SK-N-SH (cell line): ENCODE data around the gene PTPN9. TPM values are rescaled to one million over a fixed set of nuclear protein-coding genes. Genes with fewer than 3 reads are reported as not detected.

Source experiments
- CTCF ChIA-PET: fragments of 300-600, 350-600 bp; formaldehyde crosslinking; extraction: SDS; loops from one replicate; lab custom pipeline; 2021; lab: Yijun Ruan, JAX
- POLR2A ChIA-PET: fragments of 350-600 bp; sonication (Branson Sonifier 250); formaldehyde crosslinking; extraction: SDS; loops from one replicate; lab custom pipeline; 2020; ENCODE audit warnings: antibody characterized with exemption, inconsistent platforms; lab: Yijun Ruan, JAX
- DNase-seq: peaks from one replicate; pipeline ENCODE4 v3.0.0; 2012
- H2AFZ ChIP-seq: fragments of 200-600 bp; sonication (generic); 2 replicates; pipeline ENCODE4 v1.8.1; 2016; ENCODE audit warnings: antibody characterized with exemption, mild to moderate bottlenecking, low read depth
- H3F3A ChIP-seq: fragments of 200-600 bp; sonication (generic); replicated peaks from 2 replicates; pipeline ENCODE3; 2016; ENCODE audit warnings: antibody characterized with exemption, mild to moderate bottlenecking; ENCODE audit not compliant: insufficient read depth
- H3K27ac ChIP-seq, 2 experiments: fragments of 200-500 bp in 1 of 2; fragments of 200-600 bp in 1 of 2; sonication (Bioruptor generic) in 1 of 2; sonication (generic), shearing (Covaris generic) in 1 of 2; 2 replicates each; pipeline versions ENCODE4 v1.5.1 to v1.6.1; 2014 to 2016; ENCODE audit warnings: low read depth in 2 of 2, inconsistent platforms in 1 of 2, low read length in 1 of 2, mild to moderate bottlenecking in 1 of 2, mixed read lengths in 1 of 2
- H3K27me3 ChIP-seq: fragments of 200-600 bp; sonication (generic), shearing (Covaris generic); 2 replicates; pipeline ENCODE4 v1.6.1; 2016; ENCODE audit warnings: mixed run types; ENCODE audit not compliant: insufficient read depth
- H3K36me3 ChIP-seq, 2 experiments: fragments of 200-500 bp in 1 of 2; fragments of 200-600 bp in 1 of 2; sonication (Bioruptor generic) in 1 of 2; sonication (generic) in 1 of 2; replicated peaks in 1 of 2; 2 replicates each; pipeline versions ENCODE3 to v1.5.1; 2014 to 2016; ENCODE audit warnings: low read length in 1 of 2, mild to moderate bottlenecking in 1 of 2; ENCODE audit not compliant: insufficient read depth in 2 of 2, control insufficient read depth in 1 of 2
- H3K4me1 ChIP-seq, 2 experiments: fragments of 200-500 bp in 1 of 2; fragments of 200-600 bp in 1 of 2; sonication (Bioruptor generic) in 1 of 2; sonication (generic), shearing (Covaris generic) in 1 of 2; 2 replicates each; pipeline versions ENCODE4 v1.5.1 to v1.6.1; 2014 to 2016; ENCODE audit warnings: low read depth in 1 of 2, low read length in 1 of 2, mixed run types in 1 of 2; ENCODE audit not compliant: insufficient read depth in 2 of 2, control insufficient read depth in 1 of 2
- H3K4me2 ChIP-seq: fragments of 200-600 bp; sonication (generic), shearing (Covaris generic); 2 replicates; pipeline ENCODE4 v1.6.1; 2017; ENCODE audit warnings: mixed run types
- H3K4me3 ChIP-seq, 2 experiments: fragments of 200-500 bp in 1 of 2; fragments of 200-600 bp in 1 of 2; sonication (Bioruptor generic) in 1 of 2; sonication (generic), shearing (Covaris generic) in 1 of 2; 2 replicates each; pipeline versions ENCODE4 v1.5.1 to v1.8.1; 2014 to 2016; ENCODE audit warnings: low read depth in 2 of 2, inconsistent platforms in 1 of 2, low read length in 1 of 2, mild to moderate bottlenecking in 1 of 2, mixed read lengths in 1 of 2, moderate library complexity in 1 of 2
- H3K79me2 ChIP-seq: fragments of 200-600 bp; sonication (generic); 2 replicates; pipeline ENCODE4 v1.8.1; 2017; ENCODE audit warnings: mild to moderate bottlenecking; ENCODE audit not compliant: insufficient read depth
- H3K9ac ChIP-seq: fragments of 200-600 bp; sonication (generic); 2 replicates; pipeline ENCODE4 v1.6.1; 2017; ENCODE audit warnings: mixed run types
- H3K9me2 ChIP-seq: fragments of 200-600 bp; sonication (generic); 2 replicates; pipeline ENCODE4 v1.6.1; 2017; ENCODE audit warnings: mixed run types
- H3K9me3 ChIP-seq: fragments of 200-600 bp; sonication (generic); 2 replicates; pipeline ENCODE4 v1.6.1; 2017; ENCODE audit warnings: mixed run types, mild to moderate bottlenecking, moderate library complexity
- H4K20me1 ChIP-seq: fragments of 200-600 bp; sonication (generic); 2 replicates; pipeline ENCODE4 v1.6.1; 2017; ENCODE audit warnings: mild to moderate bottlenecking, mixed run types; ENCODE audit not compliant: insufficient read depth
- ELF1 ChIP-seq: IDR thresholded peaks from 2 replicates; pipeline ENCODE4 v1.4.0; 2012
- EP300 ChIP-seq, 2 experiments: IDR thresholded peaks; 2 replicates each; pipeline versions ENCODE4 v1.4.0 to v1.6.1; 2012; ENCODE audit warnings: borderline replicate concordance in 1 of 2, low read depth in 1 of 2, low read length in 1 of 2
- FOXJ3 ChIP-seq: sonication (generic); formaldehyde crosslinking; IDR thresholded peaks from 2 replicates; pipeline ENCODE4 v1.5.1; 2020; ENCODE audit warnings: mild to moderate bottlenecking, missing genetic modification reagents
- GATA2 ChIP-seq: sonication (generic); formaldehyde crosslinking; IDR thresholded peaks from 2 replicates; pipeline ENCODE4 v1.5.0; 2020; ENCODE audit warnings: mild to moderate bottlenecking, missing genetic modification reagents
- JUND ChIP-seq: IDR thresholded peaks from 2 replicates; pipeline ENCODE4 v1.4.0; 2012
- NRF1 ChIP-seq: IDR thresholded peaks from 2 replicates; pipeline ENCODE4 v1.6.1; 2012; ENCODE audit warnings: low read depth, mild to moderate bottlenecking, low read length
- RAD21 ChIP-seq: IDR thresholded peaks from 2 replicates; pipeline ENCODE4 v1.6.1; 2012; ENCODE audit warnings: mild to moderate bottlenecking, low read length
- RCOR1 ChIP-seq: fragments of 150-350 bp; IDR thresholded peaks from 2 replicates; pipeline ENCODE4 v1.6.1; 2017; ENCODE audit warnings: antibody characterized with exemption, low read length
- RFX5 ChIP-seq: IDR thresholded peaks from 2 replicates; pipeline ENCODE4 v1.6.1; 2012; ENCODE audit warnings: mild to moderate bottlenecking, improper control_type of control experiment, low read length
- SMC3 ChIP-seq: IDR thresholded peaks from 2 replicates; pipeline ENCODE4 v1.6.1; 2012; ENCODE audit warnings: low read depth, low read length, improper control_type of control experiment
- TAF1 ChIP-seq: IDR thresholded peaks from 2 replicates; pipeline ENCODE4 v1.6.1; 2012; ENCODE audit warnings: low read depth, mild to moderate bottlenecking, low read length, moderate library complexity, borderline replicate concordance
- TCF12 ChIP-seq: IDR thresholded peaks from 2 replicates; pipeline ENCODE4 v1.4.0; 2012
- TEAD4 ChIP-seq: IDR thresholded peaks from 2 replicates; pipeline ENCODE4 v1.4.0; 2012; ENCODE audit warnings: mild to moderate bottlenecking, borderline replicate concordance; ENCODE audit not compliant: insufficient read depth
- WGBS: methylation state at CpG from one replicate; pipeline ENCODE4 v1.1.6; 2017; ENCODE audit warnings: low lambda C conversion rate; 5-methylcytosine and 5-hydroxymethylcytosine counted together
- polyA plus RNA-seq, 3 experiments: library from polyadenylated mRNA; depleted of rRNA; stranded (reverse); fragments of >200 nt; gene quantifications; 2 replicates each; pipeline ENCODE4 v1.2.3, GENCODE V29; 2012
- TF ChIP-seq, protein P1 (sequence below): IDR thresholded peaks from 2 replicates; pipeline ENCODE4 v1.4.0; 2012; ENCODE audit warnings: low read depth
- TF ChIP-seq, protein P2 (sequence below): fragments of 200-600 bp; sonication (generic); IDR thresholded peaks from 2 replicates; pipeline ENCODE4 v1.6.1; 2017; ENCODE audit warnings: antibody characterized with exemption, mild to moderate bottlenecking, moderate library complexity

The PTPN9 gene
- polyA plus RNA-seq, 1 of the 3 experiments (the other 2 are of a cell fraction), result 25.9 TPM

GRCh38 chr15:75523011-75523410 lies 56.1 kb downstream of the PTPN9 start:
- H4K20me1 ChIP-seq, result peaks cover 2% of the 10 kb centered on the region; the same call in 1 of the 2 replicates
- H3K9me3 ChIP-seq, result no peaks in the 10 kb centered on the region
- H3K4me2 ChIP-seq, result no peak overlapping the region
- 97% methylated on average over 2 of the region's 2 CpGs for WGBS
- H3K79me2 ChIP-seq, result peaks cover 39% of the 10 kb centered on the region
- no peak for DNase-seq
- H3F3A ChIP-seq, result peaks cover 4% of the 10 kb centered on the region
- H3K4me3 ChIP-seq, result no peak overlapping the region
- no peaks in the 10 kb centered on the region for H3K27me3 ChIP-seq
- H3K27ac ChIP-seq, result no peak overlapping the region
- CTCF ChIA-PET, result interaction anchor here (2.1 to 2.5 kb wide), 2 partner anchors 10 to 15 kb away, joined by 9 to 13 read pairs; no protein-coding TSS in a partner anchor
- H2AFZ ChIP-seq, result no peak overlapping the region
- no peak overlapping the region for H3K9ac ChIP-seq
- peaks cover 18 to 49% of the 10 kb centered on the region in 2 experiments for H3K36me3 ChIP-seq
- POLR2A ChIA-PET, result no interaction called here
- H3K4me1 ChIP-seq, result no peaks in the 10 kb centered on the region
- TF ChIP-seq TAF1 (no peak), ELF1 (no peak), NRF1 (no peak), GATA2 (CRISPR knock-in tag) (no peak), FOXJ3 (CRISPR knock-in tag) (no peak), JUND (no peak)
- H3K9me2 ChIP-seq, result no peaks in the 10 kb centered on the region

DNA sequence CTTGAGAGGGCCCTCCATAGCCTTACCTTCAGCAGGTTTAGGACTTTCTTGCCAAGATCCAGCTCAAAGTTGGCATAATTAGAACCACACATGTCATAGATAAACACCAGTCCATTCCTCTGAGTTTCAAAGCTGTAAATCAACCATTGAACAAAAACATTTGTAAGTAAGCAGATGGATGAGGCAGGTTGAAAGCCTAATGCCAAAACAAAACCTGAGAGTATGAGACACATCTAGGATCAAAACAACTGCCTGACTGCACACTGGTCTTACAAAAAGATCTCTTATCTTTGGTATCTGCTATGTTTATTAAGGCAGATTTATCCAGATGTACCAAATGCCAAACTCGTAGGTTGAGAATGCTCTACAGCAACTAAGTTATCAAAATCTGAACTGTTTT lies 61.9 kb downstream of the PTPN9 start:
- Histone ChIP-seq H3K27ac (peak overlapping the region in 1 of 2 experiments; percentile 40; a peak in 1 of 4 replicates), H3K9me3 (no peaks in the 10 kb centered on the region), H3K9me2 (no peaks in the 10 kb centered on the region), H3K9ac (no peak overlapping the region), H3K4me1 (no peaks in the 10 kb centered on the region), H3K4me2 (no peak overlapping the region), H2AFZ (no peak overlapping the region), H3K79me2 (peaks cover 13% of the 10 kb centered on the region), H3K36me3 (peaks cover 12 to 75% of the 10 kb centered on the region in 2 experiments), H3K27me3 (no peaks in the 10 kb centered on the region), H4K20me1 (no peaks in the 10 kb centered on the region), H3K4me3 (no peak overlapping the region), H3F3A (peaks cover 16% of the 10 kb centered on the region)
- TF ChIP-seq TAF1 (no peak), TCF12 (0 out of 2 replicates have a peak, but pooled peaks have one; percentile 11)
- no peak for DNase-seq
- ChIA-PET POLR2A (no interaction called here), CTCF (interaction anchor here (1.1 kb wide), 1 partner anchor 16 kb away, joined by 3 read pairs; no protein-coding TSS in a partner anchor)
- 50% methylated on average over 1 of the region's 1 CpG for WGBS

DNA sequence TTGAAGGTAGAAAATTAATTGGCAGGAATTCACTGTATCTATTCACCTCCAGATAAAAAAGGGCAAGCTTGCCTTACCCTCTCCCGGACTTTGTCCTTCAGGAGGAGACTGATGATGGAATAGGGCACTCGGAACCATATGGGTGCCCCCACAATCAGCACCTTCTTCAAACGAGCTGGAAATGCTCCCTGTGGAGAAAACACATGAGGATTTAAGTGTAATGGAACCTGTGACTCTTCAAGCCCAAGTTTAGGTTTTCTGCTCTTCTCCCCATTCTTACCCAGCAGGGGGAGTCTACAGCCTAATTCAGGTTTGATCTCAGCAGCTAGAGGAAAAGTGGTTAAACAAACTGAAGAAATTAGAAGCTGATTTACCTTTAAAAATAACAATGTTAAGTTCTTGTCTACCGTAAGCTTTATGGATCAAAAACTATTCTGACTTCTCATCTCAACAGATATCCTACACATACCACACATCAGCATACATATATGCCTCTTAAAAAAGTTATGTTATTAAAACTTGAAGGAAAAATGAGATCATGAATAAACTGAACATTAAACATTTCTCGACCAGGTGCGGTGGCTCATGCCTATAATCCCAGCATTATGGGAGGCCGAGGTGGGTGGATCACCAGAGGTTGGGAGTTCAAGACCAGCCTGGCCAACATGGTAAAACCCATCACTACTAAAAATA lies 70.1 kb downstream of the PTPN9 start:
- H3K9ac ChIP-seq, result no peak overlapping the region
- no peaks in the 10 kb centered on the region for H3F3A ChIP-seq
- H3K9me2 ChIP-seq, result no peaks in the 10 kb centered on the region
- no peaks in the 10 kb centered on the region for H3K9me3 ChIP-seq
- DNase-seq, result peak; percentile 40
- ChIA-PET CTCF (interaction anchor here (0.6 to 1.9 kb wide), 17 partner anchors 9 to 175 kb away, joined by 3 to 9 read pairs (median 4); partner anchors contain the start of genes IMP3, PTPN9 and SNUPN), POLR2A (interaction anchor here (0.7 kb wide), 1 partner anchor 131 kb away, joined by 4 read pairs; the partner anchor contains the start of gene IMP3)
- 0 out of 2 replicates have a peak, but pooled peaks cover 4% of the 10 kb centered on the region for H3K79me2 ChIP-seq
- no peaks in the 10 kb centered on the region for H3K27me3 ChIP-seq
- WGBS, result 78% methylated on average over 7 of the region's 7 CpGs
- peak; percentile 57 for TF ChIP-seq RAD21
- TF ChIP-seq, protein P1, sequence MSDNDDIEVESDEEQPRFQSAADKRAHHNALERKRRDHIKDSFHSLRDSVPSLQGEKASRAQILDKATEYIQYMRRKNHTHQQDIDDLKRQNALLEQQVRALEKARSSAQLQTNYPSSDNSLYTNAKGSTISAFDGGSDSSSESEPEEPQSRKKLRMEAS, result no peak
- TF ChIP-seq RCOR1, result no peak
- TF ChIP-seq RFX5, result no peak
- TF ChIP-seq FOXJ3 (CRISPR knock-in tag), result no peak
- TF ChIP-seq TEAD4, result no peak
- no peak for TF ChIP-seq EP300 (IDR thresholded peaks at IDR 0.05; ENCODE audit: borderline replicate concordance in 1 of 2, low read depth in 1 of 2, low read length in 1 of 2)
- TF ChIP-seq SMC3, result peak; percentile 60
- TF ChIP-seq, protein P2, sequence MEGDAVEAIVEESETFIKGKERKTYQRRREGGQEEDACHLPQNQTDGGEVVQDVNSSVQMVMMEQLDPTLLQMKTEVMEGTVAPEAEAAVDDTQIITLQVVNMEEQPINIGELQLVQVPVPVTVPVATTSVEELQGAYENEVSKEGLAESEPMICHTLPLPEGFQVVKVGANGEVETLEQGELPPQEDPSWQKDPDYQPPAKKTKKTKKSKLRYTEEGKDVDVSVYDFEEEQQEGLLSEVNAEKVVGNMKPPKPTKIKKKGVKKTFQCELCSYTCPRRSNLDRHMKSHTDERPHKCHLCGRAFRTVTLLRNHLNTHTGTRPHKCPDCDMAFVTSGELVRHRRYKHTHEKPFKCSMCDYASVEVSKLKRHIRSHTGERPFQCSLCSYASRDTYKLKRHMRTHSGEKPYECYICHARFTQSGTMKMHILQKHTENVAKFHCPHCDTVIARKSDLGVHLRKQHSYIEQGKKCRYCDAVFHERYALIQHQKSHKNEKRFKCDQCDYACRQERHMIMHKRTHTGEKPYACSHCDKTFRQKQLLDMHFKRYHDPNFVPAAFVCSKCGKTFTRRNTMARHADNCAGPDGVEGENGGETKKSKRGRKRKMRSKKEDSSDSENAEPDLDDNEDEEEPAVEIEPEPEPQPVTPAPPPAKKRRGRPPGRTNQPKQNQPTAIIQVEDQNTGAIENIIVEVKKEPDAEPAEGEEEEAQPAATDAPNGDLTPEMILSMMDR, result peak; percentile 65
- H4K20me1 ChIP-seq, result no peaks in the 10 kb centered on the region
- H3K27ac ChIP-seq, result no peak overlapping the region
- H3K4me1 ChIP-seq, result no peaks in the 10 kb centered on the region
- peaks cover 29 to 57% of the 10 kb centered on the region in 2 experiments for H3K36me3 ChIP-seq
- no peak overlapping the region for H3K4me3 ChIP-seq
- H2AFZ ChIP-seq, result no peak overlapping the region
- H3K4me2 ChIP-seq, result no peak overlapping the region
